Metanephros (tissue), 2 donors: ENCODE results near the gene GBP3. TPM values are rescaled to one million over a fixed set of nuclear protein-coding genes. Genes with fewer than 3 reads are reported as not detected.

Source experiments
- small RNA-seq: library from RNA; depleted of rRNA; stranded (forward); fragments of <200 nt; gene quantifications from one replicate; pipeline ENCODE3, GENCODE V24; 2014; ENCODE audit warnings: low replicate concordance
- total RNA-seq: library from RNA; depleted of rRNA; stranded (reverse); fragments of >200 nt; gene quantifications from one replicate; pipeline ENCODE4 v1.2.3, GENCODE V29; 2014

GBP3 gene
- 13.6 TPM for total RNA-seq

DNA sequence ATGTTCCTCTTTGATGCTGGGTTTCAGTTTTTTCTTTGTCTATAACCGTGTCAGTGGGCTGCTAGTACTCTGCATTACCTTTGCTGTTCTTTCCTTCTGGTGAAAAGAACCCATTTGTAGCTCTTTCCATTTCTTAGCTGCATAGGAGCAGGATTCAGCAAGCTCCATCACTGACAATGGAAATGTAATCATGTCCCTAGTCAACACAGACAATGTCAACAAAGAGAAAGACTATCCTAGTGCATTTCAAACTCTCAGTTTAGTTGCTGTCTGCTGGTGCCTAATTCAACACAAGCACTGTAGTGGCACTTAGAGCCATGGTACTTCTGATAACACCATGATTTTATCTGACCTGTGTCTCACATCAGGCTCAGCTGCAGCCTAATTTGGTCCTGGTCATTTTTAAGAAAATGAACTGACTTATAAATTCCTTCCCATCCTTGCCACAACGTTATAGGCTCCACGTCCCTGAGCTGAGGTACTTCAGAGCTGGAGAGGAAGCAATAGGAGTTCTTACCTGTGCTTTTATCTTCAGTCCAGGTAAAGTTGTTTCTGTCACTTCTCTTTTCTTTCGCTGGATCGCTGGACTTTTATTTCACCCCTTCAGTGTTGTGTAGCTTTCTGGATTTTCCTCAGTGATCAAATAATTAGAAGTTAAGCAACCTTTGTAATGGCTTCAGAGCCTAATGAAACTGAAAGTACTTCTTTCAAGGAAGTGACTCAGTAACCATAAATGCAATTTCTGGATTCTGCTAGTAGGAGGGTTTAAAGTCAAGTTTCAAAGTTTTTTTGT lies at the start of gene GBP3:
Gene GBP3, minus strand, starts transcription at position 700 of the 793 bp plus-strand sequence. CDS start 2,145 bp downstream, outside the sequence.

GRCh38 chr1:89065079-89065868 lies 42.6 kb upstream of the GBP3 start, which contains the start of gene GBP1:
TSS of gene GBP1 (minus strand) at chr1:89065208. CDS start at chr1:89063234, 1,974 bp downstream.

Small RNA genes within 50 kb of the gene (small RNA-seq; reads per million reads assigned to genes)
- gene RF00019, result not detected

Other genes starting within 250 kb of the GBP3 start
- gene GTF2B, start 131.3 kb downstream of the GBP3 start, total RNA-seq, result 43.8 TPM
- gene KYAT3, start 30.2 kb downstream of the GBP3 start, total RNA-seq, result 20.8 TPM
- 11.8 TPM for gene RBMXL1, start 30.2 kb downstream of the GBP3 start, total RNA-seq
- 43.0 TPM for gene GBP1, start 42.3 kb upstream of the GBP3 start, total RNA-seq
- gene GBP2, start 103.2 kb upstream of the GBP3 start, total RNA-seq, result 4.8 TPM
- not detected for gene GBP7, start 153.1 kb upstream of the GBP3 start, total RNA-seq
- 9.6 TPM for gene GBP4, start 176.1 kb upstream of the GBP3 start, total RNA-seq
- 0.53 TPM for gene GBP5, start 250.0 kb upstream of the GBP3 start, total RNA-seq